Renal cortical epithelial cell (primary cell): ENCODE data around the gene MAP3K19. TPM values are rescaled to one million over a fixed set of nuclear protein-coding genes. Genes with fewer than 3 reads are reported as not detected.
"Not testable (repeated sequence)": the region's sequence is repeated elsewhere in the genome, so short reads cannot be mapped to it uniquely, and the experiment has no call there.

Experiments used
- DNase-seq: peaks from one replicate; pipeline ENCODE4 v3.0.0-alpha.2; 2011; ENCODE audit warnings: low read depth
- total RNA-seq: library from RNA; depleted of rRNA; stranded (reverse); fragments of >200 nt; gene quantifications from 2 replicates; pipeline ENCODE4 v1.2.3, GENCODE V29; 2014

Gene MAP3K19
- total RNA-seq, 1 donor from 2014 or later, result not detected

DNA sequence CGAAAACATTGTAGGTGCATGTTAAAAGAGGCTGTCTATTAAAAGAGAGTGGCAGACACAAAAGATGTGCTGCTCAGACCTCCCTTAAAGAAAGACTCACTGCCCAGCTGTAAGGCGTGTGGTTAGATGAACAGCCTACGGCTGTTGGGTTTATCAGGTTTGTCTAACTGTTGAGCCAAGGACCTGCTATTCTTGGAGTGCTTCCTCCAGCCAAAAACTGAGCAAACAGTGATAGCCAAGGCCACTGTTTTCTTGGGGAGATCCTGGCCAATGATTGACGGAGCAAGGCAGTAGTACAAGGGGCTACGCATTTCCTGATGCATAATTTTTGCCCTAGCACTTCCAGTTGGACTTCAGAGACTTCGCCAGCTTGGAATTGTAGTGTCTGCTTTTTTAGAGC lies 3.4 kb upstream of the MAP3K19 start:
- DNase-seq, result no peak

- DNase-seq, result no peak
These were observed 2.9 kb upstream of the MAP3K19 start for GRCh38 chr2:135050132-135050531.

DNA sequence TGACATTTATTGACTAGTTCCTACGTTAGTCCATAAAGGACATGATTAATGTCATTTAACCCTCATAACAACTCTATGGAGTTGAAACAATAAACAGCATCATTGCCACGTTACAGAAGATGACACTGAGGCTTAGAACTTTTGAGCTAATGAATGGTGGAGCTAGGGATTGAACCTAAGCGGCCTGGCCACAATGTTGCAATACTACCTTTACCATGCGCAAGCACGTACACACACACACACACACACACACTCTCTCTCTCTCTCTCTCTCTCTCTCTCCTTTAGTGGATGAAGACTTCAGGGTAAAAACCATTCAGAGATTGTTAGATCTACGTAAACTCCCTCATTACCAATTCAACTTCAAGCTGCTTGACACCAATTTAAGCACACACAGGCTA lies 875 bp upstream of the MAP3K19 start:
- no peak for DNase-seq

- DNase-seq, result no peak
These were observed 3.9 kb downstream of the MAP3K19 start for GRCh38 chr2:135043345-135043744.

DNA sequence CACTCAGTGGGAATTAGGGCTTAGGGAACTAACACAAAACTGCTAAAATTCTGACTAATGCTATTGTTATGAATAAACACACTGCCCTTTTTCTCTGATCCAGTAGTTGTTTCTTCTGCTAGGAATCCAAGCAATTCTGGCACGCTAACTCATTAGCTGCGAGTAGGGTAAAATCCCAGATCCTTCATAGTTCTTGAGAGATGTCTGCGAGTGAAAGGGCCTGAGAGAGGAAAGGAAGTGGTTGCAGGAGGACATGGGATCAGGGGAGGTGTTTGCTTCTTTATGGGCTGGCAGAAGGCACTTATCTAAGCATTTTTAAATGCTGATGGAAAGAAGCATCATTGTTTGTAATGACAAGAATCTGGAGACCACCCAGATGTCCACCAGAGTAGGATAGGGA lies 9.4 kb downstream of the MAP3K19 start:
- peak; percentile 31 for DNase-seq

- DNase-seq, result not testable (repeated sequence)
These were observed 14.0 kb downstream of the MAP3K19 start for GRCh38 chr2:135033216-135033615.

GRCh38 chr2:135030826-135031225 lies 16.4 kb downstream of the MAP3K19 start:
- DNase-seq, result peak; percentile 65

GRCh38 chr2:135029481-135030134 lies 17.6 kb downstream of the MAP3K19 start:
- DNase-seq, result no peak

DNA sequence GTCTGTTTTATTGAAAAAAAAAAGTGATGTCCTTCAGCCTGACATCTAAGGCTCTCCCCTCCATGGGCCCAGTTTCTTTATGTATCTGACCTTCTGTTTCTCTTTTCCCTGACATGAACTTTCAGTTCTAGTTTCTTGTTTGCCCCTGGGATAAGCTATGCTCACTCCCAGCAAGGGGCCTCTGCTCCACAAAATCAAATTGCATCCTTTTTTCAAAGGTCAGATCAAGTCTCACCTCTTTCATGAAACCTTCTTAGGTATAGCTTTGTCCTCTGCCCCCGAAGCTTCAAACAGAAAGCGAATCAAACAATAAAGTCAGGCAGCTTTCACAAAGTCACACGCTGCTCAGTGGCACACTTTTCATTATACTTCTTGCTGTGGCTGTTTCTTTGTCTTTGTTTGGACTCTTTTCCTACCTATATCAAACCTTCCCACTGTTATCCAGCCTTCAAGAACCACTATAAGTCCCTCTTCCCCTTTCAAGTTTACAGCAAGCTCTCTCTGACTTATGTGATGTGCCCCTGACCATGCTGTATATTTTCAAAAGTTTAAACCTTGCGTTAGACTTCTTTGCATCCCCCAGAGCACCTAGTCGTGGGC lies 23.3 kb downstream of the MAP3K19 start:
- no peak for DNase-seq

DNA sequence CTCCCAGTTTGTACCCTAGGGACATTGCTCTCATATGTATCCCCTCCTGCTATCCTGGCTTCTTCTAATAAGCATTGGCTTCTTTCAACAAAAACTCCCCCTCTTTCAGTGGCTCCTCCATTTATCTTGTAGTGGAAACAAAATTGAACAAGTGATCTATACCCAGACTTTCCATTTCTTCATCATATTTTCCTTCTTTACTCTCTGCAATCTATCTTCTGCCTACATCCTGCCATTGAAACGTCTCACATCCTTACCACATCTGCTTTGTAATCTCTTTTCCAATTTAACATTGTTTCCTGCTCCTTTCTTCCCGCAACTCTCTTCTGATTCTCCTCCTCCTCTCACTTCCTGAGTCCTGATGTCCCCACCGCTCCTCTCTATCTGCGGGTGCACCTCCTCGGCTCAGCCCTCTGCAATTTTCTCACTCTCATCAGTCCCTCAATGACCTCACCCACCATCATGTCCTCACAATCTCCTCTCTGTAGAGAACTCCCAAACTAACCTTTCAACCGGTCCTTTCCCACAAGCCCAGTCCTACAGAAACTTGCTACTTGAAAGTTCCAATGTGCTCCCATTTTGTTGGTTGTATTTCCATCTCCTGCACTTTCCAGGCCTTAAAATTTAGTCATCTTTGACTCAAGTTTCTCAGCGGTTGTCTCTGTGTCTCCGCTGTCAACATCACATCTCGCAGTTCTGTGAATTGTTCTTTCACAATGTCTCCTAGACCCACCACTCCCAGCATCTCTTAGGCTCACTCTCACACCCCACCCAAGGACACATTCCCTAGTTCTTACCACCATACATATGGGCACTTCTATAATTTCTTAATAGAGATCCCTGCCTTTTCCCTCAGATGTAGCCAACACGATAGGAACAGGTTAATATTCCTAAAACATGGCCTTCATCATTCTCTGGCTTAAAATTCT lies 24.0 kb downstream of the MAP3K19 start:
- no peak for DNase-seq

DNA sequence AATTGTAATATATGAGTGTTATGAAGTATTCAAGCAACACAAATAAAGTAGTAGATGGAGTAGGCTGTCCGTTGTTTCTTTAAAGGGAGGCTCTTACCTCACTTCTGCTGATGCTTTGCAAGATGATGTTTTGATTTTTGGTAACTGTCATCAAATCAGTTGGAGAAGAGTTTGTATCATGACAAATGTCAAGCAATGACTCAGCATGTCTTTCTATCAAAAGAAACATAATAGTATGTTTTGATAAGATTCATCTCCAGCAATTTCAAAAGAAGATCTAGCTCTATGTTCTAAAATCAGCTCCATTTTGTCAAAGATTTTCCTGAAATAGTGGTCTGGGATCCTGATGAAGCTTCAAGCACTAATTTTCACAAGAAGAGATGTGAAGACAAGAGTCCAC lies 25.6 kb downstream of the MAP3K19 start:
- no peak for DNase-seq

DNA sequence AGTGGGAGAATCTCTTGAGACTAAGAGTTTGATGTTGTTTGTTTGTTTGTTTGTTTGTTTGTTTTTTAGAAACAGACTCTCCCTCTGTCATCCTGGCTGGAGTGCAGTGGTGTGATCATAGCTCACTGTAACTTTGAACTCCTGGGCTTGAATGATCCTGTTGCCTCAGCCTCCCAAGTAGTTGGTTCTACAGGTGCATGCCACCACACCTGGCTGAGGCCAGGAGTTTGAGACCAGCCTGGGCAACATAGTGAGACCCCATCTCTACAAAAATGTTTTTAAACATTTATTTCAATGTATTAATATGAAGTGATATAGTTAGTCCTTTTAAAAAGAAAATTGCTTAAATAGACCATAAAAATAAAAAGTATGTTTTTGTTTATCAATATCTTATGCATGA lies 35.6 kb downstream of the MAP3K19 start:
- DNase-seq, result no peak

- DNase-seq, result no peak
These were observed 36.9 kb downstream of the MAP3K19 start for GRCh38 chr2:135010200-135010942.

- DNase-seq, result peak; percentile 7
These were observed 37.9 kb downstream of the MAP3K19 start for GRCh38 chr2:135009339-135009738.

GRCh38 chr2:135005753-135006152 lies 41.5 kb downstream of the MAP3K19 start:
- no peak for DNase-seq

- peak; percentile 28 for DNase-seq
These were observed 43.1 kb downstream of the MAP3K19 start for GRCh38 chr2:135004005-135004746.

GRCh38 chr2:135002836-135003235 lies 44.4 kb downstream of the MAP3K19 start:
- no peak for DNase-seq

GRCh38 chr2:134999521-134999920 lies 47.7 kb downstream of the MAP3K19 start:
- DNase-seq, result no peak

GRCh38 chr2:134988994-134989605 lies 58.1 kb downstream of the MAP3K19 start:
- DNase-seq, result peak; percentile 46

DNA sequence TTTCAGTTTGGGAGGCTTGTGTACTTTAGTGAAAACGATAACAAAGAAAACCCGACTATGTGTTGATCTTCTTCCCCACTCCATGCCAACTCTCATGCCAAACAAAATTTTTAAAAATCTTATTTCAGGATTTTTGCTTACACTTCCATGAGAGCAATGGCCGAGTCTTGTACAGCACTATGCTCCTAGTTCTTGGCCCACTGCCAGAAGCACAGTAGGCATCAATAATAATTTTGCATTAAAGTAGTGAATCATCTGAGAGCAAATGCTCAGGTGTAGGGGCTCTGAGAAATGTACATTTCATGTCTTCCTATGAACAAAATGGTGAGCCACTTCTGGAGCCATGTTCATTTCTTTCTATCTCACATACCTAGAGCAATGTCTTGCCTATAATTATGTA lies 62.2 kb downstream of the MAP3K19 start:
- no peak for DNase-seq

GRCh38 chr2:134982603-134983002 lies 64.6 kb downstream of the MAP3K19 start:
- no peak for DNase-seq
